ENCODE measurements around the gene CCDC24. TPM values are rescaled to one million over a fixed set of nuclear protein-coding genes. Genes with fewer than 3 reads are reported as not detected.

Gene CCDC24
- total RNA-seq, 1 donor from 2014 or later = 14.9 TPM

- no peak overlapping the region for H3K27ac Mint-ChIP-seq
- H3K4me1 Mint-ChIP-seq (ENCODE audit: unreplicated experiment) = peaks cover 8% of the 10 kb centered on the region
- no peak overlapping the region for H3K4me3 Mint-ChIP-seq
- no peaks in the 10 kb centered on the region for H3K27me3 Mint-ChIP-seq
- no peak for DNase-seq (ENCODE audit: extremely low spot score, unreplicated experiment)
- H3K9me3 Mint-ChIP-seq = no peaks in the 10 kb centered on the region
- TF ChIP-seq CTCF (conservative IDR thresholded peaks at IDR 0.05) = no peak
- H3K36me3 Mint-ChIP-seq = peaks cover 6% of the 10 kb centered on the region
Measured at GRCh38 chr1:44010935-44011471, 19.6 kb downstream of the CCDC24 start.

DNA sequence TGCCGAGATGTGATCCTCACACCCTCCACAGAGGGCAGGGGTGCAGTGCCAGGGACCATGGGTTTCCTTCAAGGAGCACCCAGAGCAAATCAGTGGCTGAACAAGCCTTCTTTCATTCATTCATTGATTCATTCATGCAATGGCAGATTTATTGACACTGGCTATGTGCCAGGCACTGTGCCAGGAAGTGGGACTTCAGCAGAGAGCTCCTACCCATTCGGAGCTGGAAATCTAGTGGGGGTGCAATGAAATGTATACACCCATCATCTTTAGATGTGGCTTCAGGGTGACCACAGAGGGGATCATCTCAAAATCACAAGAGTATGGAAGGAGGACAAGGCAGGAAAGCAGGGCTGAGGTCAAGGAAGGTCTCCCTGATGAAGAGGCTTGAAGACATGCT is 21.0 kb downstream of the CCDC24 start:
- DNase-seq (ENCODE audit: extremely low spot score, unreplicated experiment) = no peak
- Mint-ChIP-seq H3K27me3 (no peaks in the 10 kb centered on the region), H3K4me3 (no peak overlapping the region), H3K27ac (no peak overlapping the region), H3K9me3 (no peaks in the 10 kb centered on the region), H3K4me1 (ENCODE audit: unreplicated experiment) (peaks cover 8% of the 10 kb centered on the region), H3K36me3 (no peaks in the 10 kb centered on the region)
- TF ChIP-seq CTCF (conservative IDR thresholded peaks at IDR 0.05) = no peak

DNA sequence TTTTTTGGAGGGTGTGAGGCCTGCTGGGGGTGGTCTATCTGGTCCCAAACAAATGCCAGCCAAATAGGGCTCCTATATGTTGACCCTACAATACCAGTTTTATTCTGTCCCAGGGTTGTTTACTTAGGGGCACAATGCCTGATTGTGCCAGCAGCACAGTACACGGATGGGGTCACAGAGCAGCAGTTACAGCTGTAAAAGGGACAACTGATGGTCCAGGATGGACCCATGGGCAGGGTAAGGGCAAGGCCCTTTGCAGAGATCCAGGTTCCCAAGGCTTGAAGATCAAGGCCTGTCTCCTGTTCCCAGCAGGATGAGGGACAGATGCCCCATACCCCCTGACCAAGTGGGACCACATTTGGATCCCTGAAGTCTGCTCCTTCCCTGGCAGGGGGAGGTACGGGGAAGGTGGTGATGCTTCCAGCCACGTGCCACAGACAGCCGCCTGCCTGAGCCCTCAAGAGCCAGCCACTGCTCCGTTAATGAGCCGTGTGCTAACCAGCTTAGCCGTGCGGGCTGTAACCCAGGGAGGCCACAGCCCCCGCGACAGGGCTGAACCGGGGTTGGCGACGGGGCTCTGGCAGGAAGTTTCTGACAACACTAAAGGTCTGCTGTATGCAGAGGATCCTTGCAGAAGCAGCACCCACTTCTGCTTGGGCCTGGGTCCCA is 21.7 kb downstream of the CCDC24 start:
- DNase-seq (ENCODE audit: extremely low spot score, unreplicated experiment) = no peak
- no peaks in the 10 kb centered on the region for H3K27me3 Mint-ChIP-seq
- no peak overlapping the region for H3K27ac Mint-ChIP-seq
- H3K4me1 Mint-ChIP-seq (ENCODE audit: unreplicated experiment) = peaks cover 8% of the 10 kb centered on the region
- no peaks in the 10 kb centered on the region for H3K36me3 Mint-ChIP-seq
- no peaks in the 10 kb centered on the region for H3K9me3 Mint-ChIP-seq
- TF ChIP-seq CTCF (conservative IDR thresholded peaks at IDR 0.05) = no peak
- H3K4me3 Mint-ChIP-seq = no peak overlapping the region

- Mint-ChIP-seq H3K9me3 (no peaks in the 10 kb centered on the region), H3K36me3 (no peaks in the 10 kb centered on the region), H3K4me3 (no peak overlapping the region), H3K4me1 (ENCODE audit: unreplicated experiment) (peaks cover 8% of the 10 kb centered on the region), H3K27ac (no peak overlapping the region), H3K27me3 (no peaks in the 10 kb centered on the region)
- no peak for TF ChIP-seq CTCF (conservative IDR thresholded peaks at IDR 0.05)
- no peak for DNase-seq (ENCODE audit: extremely low spot score, unreplicated experiment)
Measured at GRCh38 chr1:44013949-44014348, 22.6 kb downstream of the CCDC24 start.

DNA sequence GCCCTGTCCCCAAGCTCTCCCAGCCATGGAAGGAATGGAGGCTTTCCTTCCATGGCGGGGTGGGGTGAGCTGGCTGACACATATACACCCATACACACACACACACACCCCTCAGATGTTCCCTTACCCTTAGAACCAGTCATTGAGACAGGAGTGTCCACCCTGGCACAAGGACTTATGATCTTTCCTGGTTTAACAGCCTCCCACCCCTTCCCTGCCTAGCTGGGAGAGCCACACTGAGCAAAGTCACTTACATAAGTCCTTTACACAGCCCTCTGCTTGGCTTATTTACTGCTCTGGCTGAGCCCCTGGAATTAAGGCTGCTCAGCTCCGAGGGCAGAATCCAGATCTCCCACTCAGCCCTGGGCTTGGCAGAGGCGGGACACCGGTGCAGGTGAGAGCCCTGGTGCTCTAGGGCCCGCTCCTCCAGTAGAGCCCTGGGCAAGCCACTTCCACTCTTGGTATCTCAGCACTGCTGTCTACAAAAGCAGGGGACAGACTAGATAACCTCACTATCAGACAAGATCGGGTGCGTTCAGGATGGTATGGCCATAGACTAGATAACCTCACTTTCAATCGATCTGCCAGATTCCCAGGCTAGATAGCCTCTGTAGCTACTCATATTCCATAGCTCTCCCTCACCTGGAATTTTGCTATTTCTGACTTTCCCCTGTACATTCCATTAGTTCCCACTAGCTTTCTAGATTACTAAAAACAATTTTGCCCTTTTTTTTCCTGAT is 23.1 kb downstream of the CCDC24 start:
- Mint-ChIP-seq H3K9me3 (no peaks in the 10 kb centered on the region), H3K27ac (no peak overlapping the region), H3K27me3 (no peaks in the 10 kb centered on the region), H3K36me3 (no peaks in the 10 kb centered on the region), H3K4me1 (ENCODE audit: unreplicated experiment) (peaks cover 8% of the 10 kb centered on the region), H3K4me3 (no peak overlapping the region)
- TF ChIP-seq CTCF (conservative IDR thresholded peaks at IDR 0.05) = no peak
- no peak for DNase-seq (ENCODE audit: extremely low spot score, unreplicated experiment)
